Gastrocnemius medialis (tissue), 4 donors: Measurements from ENCODE around the gene KRT14. TPM values are rescaled to one million over a fixed set of nuclear protein-coding genes. Genes with fewer than 3 reads are reported as not detected.

Source experiments
- ATAC-seq, 2 donors: fragments of 150-250 bp; one replicate each; pipeline ENCODE4 v1.9.1; 2016
- DNase-seq, 2 donors: peaks; one replicate each; pipeline ENCODE4 v3.0.0-alpha.2; 2019
- H3K27ac ChIP-seq, 4 donors: fragments of 200-600 bp; sonication (generic); 1 replicate in 1 of 4; 2 replicates in 3 of 4; pipeline ENCODE4 v1.5.1; 2016 to 2018; ENCODE audit warnings: mild to moderate bottlenecking in 2 of 4, moderate library complexity in 1 of 4
- H3K27me3 ChIP-seq, 3 donors: fragments of 200-600 bp; sonication (generic) in 2 of 3; 1 replicate in 1 of 3; 2 replicates in 2 of 3; pipeline versions ENCODE4 v1.5.1 to v1.6.0; 2016 to 2019; ENCODE audit warnings: mild to moderate bottlenecking in 1 of 3, moderate library complexity in 1 of 3
- H3K36me3 ChIP-seq, 2 donors: fragments of 200-600 bp; sonication (generic) in 1 of 2; one replicate each; pipeline ENCODE4 v1.5.1; 2017 to 2018
- H3K4me1 ChIP-seq, 2 donors: fragments of 200-600 bp; sonication (generic) in 1 of 2; one replicate each; pipeline ENCODE4 v1.5.1; 2016 to 2017; ENCODE audit warnings: mild to moderate bottlenecking in 2 of 2
- H3K4me3 ChIP-seq, 4 donors: fragments of 200-600 bp; sonication (generic) in 3 of 4; 1 replicate in 1 of 4; 2 replicates in 3 of 4; pipeline ENCODE4 v1.5.1; 2016 to 2019; ENCODE audit warnings: mild to moderate bottlenecking in 2 of 4
- H3K9me3 ChIP-seq, 3 donors: fragments of 200-600 bp; sonication (generic) in 2 of 3; 1 replicate in 1 of 3; 2 replicates in 2 of 3; pipeline ENCODE4 v1.5.1; 2016 to 2019
- POLR2A ChIP-seq, 2 donors: fragments of 450-650 bp; IDR thresholded peaks; one replicate each; pipeline ENCODE4 v1.6.1; 2017; ENCODE audit warnings: antibody characterized with exemption in 2 of 2, mild to moderate bottlenecking in 2 of 2, moderate library complexity in 2 of 2
- in situ Hi-C, 4 donors: fragments of 200-750 bp; cut with MboI; loops; one replicate each; pipeline versions ENCODE4 v1.15.0 to v1.8.0; 2017; ENCODE audit warnings: low sequenced_read_pairs in 4 of 4
- intact Hi-C: fragments of 100-400 bp; cut with DNase I; formaldehyde crosslinking; loops from one replicate; pipeline ENCODE4 v1.15.1; 2023; ENCODE audit warnings: low total_unique reads
- total RNA-seq, 4 donors: library from RNA; depleted of rRNA; stranded (reverse); fragments of >200 nt; gene quantifications; one replicate each; pipeline versions ENCODE4 v1.1.0 to v1.2.3, GENCODE V29; 2016
- TF ChIP-seq, protein P1 (sequence below), 5 experiments: fragments of 450-650 bp in 3 of 5; fragments of 200-600 bp in 2 of 5; sonication (generic) in 2 of 5; IDR thresholded peaks in 4 of 5; conservative IDR thresholded peaks in 1 of 5; 1 replicate in 4 of 5; 2 replicates in 1 of 5; pipeline ENCODE4 v1.5.1; 2016 to 2019; ENCODE audit warnings: antibody characterized with exemption in 5 of 5, mild to moderate bottlenecking in 3 of 5, moderate library complexity in 3 of 5

The KRT14 gene
- total RNA-seq, 4 donors from 2014 or later: not detected

DNA sequence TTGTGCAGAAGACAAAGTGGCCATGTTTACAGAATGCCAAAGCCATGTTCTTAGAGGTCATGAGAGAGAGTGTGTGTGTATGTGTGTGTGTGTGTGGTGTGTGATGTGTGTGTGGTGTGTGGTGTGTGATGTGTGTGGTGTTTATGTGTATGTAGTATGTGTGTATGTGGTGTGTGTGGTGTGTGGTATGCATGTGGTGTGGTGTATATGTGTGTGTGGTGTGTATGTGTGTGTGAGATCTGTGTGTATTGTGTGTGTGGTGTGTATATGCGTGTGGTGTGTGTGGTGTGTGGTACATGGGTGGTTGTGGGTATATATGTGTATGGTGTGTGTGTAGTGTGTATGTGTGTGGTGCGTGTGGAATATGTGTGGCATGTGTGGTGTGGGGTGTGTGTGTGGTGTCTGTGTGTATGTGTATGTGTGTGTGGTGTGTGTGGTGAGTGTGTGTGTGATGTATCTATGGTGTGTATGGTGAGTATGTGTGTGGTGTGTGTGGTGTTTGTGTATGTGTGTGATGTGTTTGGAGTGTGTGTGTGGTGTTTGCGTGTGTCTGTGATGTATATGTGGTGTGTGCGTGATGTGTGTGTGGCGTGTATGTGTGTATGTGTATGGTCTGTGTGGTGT, 45.9 kb upstream of the KRT14 start:
- ATAC-seq: no peak
- TF ChIP-seq POLR2A (IDR thresholded peaks at IDR 0.05): no peak
- TF ChIP-seq, protein P1, sequence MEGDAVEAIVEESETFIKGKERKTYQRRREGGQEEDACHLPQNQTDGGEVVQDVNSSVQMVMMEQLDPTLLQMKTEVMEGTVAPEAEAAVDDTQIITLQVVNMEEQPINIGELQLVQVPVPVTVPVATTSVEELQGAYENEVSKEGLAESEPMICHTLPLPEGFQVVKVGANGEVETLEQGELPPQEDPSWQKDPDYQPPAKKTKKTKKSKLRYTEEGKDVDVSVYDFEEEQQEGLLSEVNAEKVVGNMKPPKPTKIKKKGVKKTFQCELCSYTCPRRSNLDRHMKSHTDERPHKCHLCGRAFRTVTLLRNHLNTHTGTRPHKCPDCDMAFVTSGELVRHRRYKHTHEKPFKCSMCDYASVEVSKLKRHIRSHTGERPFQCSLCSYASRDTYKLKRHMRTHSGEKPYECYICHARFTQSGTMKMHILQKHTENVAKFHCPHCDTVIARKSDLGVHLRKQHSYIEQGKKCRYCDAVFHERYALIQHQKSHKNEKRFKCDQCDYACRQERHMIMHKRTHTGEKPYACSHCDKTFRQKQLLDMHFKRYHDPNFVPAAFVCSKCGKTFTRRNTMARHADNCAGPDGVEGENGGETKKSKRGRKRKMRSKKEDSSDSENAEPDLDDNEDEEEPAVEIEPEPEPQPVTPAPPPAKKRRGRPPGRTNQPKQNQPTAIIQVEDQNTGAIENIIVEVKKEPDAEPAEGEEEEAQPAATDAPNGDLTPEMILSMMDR (IDR thresholded peaks at IDR 0.05 in 4 of 5, conservative IDR thresholded peaks at IDR 0.05 in 1 of 5): no peak
- intact Hi-C loops: no loop called here
- Histone ChIP-seq H3K9me3 (no peaks in the 10 kb centered on the region), H3K4me1 (peaks cover 0 to 2% of the 10 kb centered on the region in 2 donors), H3K4me3 (no peak overlapping the region), H3K27ac (no peak overlapping the region), H3K27me3 (no peaks in the 10 kb centered on the region), H3K36me3 (no peaks in the 10 kb centered on the region)
- in situ Hi-C loops: no loop called here
- no peak for DNase-seq

DNA sequence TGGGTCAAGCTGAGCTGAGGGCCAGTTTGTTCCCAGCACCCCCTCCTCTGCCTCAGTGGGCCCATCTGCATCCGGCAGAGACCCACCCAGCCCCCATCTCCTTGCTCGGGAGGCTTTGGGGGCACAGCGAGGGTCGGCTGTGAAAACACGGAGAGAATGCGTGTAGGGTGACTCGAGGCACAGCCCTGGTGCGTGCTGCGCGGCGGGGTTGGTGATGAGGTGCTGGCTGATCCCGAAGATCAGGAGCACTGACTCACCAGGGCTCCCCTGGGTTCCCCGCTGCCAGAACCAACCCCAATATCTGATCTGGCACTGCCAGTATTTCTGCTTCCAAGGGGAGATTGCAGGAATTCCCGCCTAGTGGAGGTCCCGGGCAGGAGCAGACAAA, 45.2 kb upstream of the KRT14 start:
- Histone ChIP-seq H3K4me1 (peaks cover 0 to 2% of the 10 kb centered on the region in 2 donors), H3K36me3 (no peaks in the 10 kb centered on the region), H3K27ac (no peak overlapping the region), H3K27me3 (no peaks in the 10 kb centered on the region), H3K9me3 (no peaks in the 10 kb centered on the region), H3K4me3 (no peak overlapping the region)
- no peak for ATAC-seq
- in situ Hi-C loops: no loop called here
- intact Hi-C loops: no loop called here
- DNase-seq: no peak
- TF ChIP-seq, protein P1 (IDR thresholded peaks at IDR 0.05 in 4 of 5, conservative IDR thresholded peaks at IDR 0.05 in 1 of 5): no peak
- TF ChIP-seq POLR2A (IDR thresholded peaks at IDR 0.05): no peak

DNA sequence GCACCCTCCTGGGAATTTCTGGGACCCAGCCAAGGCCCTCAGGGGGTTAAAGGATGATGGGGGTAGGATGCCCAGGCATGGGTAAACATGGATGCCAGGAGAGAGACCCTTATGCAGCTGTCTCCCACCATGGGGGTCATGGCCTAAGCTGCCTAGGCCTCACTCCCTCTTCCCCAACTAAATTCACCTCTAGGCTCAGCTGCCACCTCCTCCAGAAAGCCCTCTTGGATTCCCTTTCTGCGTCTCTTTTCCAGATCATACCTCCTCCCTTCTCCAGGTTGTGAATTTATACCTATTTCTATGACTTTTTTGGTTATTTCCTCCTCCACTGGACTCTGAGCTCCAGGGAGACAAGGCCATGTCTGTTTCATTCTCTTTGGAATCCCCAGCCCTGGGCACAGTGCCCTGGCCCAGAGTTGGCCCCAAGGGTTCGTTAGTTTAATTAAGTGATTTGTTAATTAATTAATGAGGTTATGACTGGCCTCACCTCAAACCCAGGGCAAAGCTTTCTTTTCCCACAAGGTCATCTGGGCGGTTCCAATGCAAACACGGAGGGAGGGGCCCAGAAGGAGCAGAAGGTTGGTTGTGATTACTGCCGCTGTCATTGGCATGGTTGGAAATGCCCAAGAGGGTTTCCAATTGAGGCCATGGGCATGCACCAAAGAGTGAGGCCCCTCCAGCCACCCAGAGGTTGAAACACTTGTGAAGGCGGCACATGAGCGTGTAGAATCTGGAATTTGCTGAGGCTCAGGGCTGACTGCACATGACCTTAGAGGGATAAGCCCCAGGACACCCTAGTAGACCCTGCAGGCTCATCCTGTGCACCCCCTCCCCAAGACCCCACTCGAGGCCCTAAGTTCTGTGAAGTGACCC, 44.6 kb upstream of the KRT14 start:
- no peak overlapping the region for H3K4me3 ChIP-seq
- TF ChIP-seq POLR2A (IDR thresholded peaks at IDR 0.05): no peak
- TF ChIP-seq, protein P1 (IDR thresholded peaks at IDR 0.05 in 4 of 5, conservative IDR thresholded peaks at IDR 0.05 in 1 of 5): no peak
- H3K27ac ChIP-seq: no peak overlapping the region
- in situ Hi-C loops (no loop called here), intact Hi-C loops (no loop called here)
- H3K4me1 ChIP-seq: peaks cover 0 to 2% of the 10 kb centered on the region in 2 donors
- H3K9me3 ChIP-seq: no peaks in the 10 kb centered on the region
- H3K27me3 ChIP-seq: no peaks in the 10 kb centered on the region
- ATAC-seq (no peak), DNase-seq (no peak)
- H3K36me3 ChIP-seq: no peaks in the 10 kb centered on the region

DNA sequence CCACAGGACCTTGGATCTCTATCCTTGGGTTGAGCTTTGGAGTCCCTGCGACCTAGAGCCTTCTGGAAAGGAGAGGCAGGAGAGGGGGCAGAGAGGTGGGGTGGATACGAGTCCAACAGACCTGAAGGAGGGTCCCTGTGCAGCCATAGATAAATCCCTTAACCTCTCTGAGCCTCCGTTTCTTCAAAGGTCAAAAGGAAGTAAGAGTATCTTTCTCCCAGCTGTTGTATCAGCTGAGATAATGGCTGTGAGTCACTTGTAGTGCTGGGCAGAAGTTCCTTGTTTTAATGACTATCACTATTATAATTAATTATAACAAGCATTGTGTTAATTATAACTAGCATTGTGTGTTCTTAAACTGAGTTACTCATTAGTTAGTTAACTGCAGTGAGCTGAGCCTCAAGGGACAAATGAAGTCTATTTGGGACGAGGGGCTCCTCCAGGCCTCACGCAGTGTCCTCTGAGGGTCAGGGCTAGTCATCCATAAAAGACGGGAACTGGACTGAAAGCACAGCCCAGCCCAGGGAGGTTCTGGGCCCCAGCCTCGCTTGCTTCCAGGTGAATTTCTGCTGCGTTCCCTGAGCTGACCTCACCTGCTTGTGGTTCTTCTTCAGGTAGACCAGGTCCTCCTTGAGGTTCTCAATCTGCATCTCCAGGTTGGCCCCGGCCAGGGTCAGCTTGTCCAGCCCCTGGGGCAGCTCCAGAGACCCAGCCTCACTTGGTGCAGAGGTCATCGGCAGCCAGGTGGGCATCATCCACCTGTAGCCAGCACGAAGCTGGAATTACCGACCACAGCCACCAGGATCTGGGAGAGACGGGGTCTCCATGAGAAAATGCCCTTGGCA, 43.4 kb upstream of the KRT14 start:
- H3K36me3 ChIP-seq: no peaks in the 10 kb centered on the region
- H3K9me3 ChIP-seq: no peaks in the 10 kb centered on the region
- no peak overlapping the region for H3K27ac ChIP-seq
- TF ChIP-seq, protein P1 (IDR thresholded peaks at IDR 0.05 in 4 of 5, conservative IDR thresholded peaks at IDR 0.05 in 1 of 5): no peak
- no peak for TF ChIP-seq POLR2A (IDR thresholded peaks at IDR 0.05)
- peaks cover 0 to 2% of the 10 kb centered on the region in 2 donors for H3K4me1 ChIP-seq
- no peaks in the 10 kb centered on the region for H3K27me3 ChIP-seq
- intact Hi-C loops: no loop called here
- H3K4me3 ChIP-seq: no peak overlapping the region
- in situ Hi-C loops: no loop called here
- no peak for DNase-seq
- no peak for ATAC-seq
